HG03025 (cell line): Measurements from ENCODE around the gene ADARB1.
A peak's percentile ranks its signal among the peaks of the same experiment; 100 is the strongest.
"Not testable (repeated sequence)": the region's sequence is repeated elsewhere in the genome, so short reads cannot be mapped to it uniquely, and the experiment has no call there.

ENCODE experiments used
- ATAC-seq: cut with Tn5 transposase; IDR thresholded peaks from one replicate; pipeline ENCODE4 v1.9.1; 2021; ENCODE audit warnings: mild to moderate bottlenecking, moderate library complexity; ENCODE audit not compliant: unreplicated experiment, low FRiP score

The ADARB1 gene, protein sequence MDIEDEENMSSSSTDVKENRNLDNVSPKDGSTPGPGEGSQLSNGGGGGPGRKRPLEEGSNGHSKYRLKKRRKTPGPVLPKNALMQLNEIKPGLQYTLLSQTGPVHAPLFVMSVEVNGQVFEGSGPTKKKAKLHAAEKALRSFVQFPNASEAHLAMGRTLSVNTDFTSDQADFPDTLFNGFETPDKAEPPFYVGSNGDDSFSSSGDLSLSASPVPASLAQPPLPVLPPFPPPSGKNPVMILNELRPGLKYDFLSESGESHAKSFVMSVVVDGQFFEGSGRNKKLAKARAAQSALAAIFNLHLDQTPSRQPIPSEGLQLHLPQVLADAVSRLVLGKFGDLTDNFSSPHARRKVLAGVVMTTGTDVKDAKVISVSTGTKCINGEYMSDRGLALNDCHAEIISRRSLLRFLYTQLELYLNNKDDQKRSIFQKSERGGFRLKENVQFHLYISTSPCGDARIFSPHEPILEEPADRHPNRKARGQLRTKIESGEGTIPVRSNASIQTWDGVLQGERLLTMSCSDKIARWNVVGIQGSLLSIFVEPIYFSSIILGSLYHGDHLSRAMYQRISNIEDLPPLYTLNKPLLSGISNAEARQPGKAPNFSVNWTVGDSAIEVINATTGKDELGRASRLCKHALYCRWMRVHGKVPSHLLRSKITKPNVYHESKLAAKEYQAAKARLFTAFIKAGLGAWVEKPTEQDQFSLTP

DNA sequence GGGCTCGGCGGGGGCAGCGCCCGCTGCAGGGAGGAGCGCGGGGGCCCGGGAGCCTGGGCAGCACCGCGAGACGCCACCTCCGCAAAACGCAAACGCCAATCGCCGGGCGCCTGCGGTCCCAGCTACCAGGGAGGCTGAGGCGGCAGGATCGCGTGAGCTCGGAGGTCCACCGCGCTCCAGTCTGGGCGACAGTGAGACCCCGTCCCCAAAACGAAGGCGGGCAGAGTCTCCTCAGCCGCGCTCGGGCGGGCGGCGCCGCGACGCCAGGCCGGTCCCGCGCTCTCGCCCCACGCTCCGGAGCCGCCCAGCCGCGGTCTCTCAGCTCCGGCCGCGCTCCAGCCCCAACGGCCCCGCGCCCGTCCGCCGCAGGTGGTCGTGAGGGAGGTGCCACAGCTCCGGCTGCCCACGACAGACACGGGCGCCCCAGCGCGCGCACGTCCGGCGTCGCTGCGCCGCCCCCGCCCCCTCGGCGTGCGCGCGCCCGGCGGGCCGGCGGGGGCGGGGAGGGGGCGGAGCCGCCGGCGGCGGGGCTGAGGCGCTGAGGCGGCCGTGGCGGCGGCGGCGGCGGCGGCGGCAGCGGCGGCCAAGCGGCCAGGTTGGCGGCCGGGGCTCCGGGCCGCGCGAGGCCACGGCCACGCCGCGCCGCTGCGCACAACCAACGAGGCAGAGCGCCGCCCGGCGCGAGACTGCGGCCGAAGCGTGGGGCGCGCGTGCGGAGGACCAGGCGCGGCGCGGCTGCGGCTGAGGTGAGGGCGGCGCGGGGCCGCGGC, at the start of gene ADARB1:
ADARB1 (plus strand) TSS at position 533 of the 770 bp plus-strand sequence. CDS start 97,077 bp downstream, outside the sequence.
- ATAC-seq: peak; percentile 52

DNA sequence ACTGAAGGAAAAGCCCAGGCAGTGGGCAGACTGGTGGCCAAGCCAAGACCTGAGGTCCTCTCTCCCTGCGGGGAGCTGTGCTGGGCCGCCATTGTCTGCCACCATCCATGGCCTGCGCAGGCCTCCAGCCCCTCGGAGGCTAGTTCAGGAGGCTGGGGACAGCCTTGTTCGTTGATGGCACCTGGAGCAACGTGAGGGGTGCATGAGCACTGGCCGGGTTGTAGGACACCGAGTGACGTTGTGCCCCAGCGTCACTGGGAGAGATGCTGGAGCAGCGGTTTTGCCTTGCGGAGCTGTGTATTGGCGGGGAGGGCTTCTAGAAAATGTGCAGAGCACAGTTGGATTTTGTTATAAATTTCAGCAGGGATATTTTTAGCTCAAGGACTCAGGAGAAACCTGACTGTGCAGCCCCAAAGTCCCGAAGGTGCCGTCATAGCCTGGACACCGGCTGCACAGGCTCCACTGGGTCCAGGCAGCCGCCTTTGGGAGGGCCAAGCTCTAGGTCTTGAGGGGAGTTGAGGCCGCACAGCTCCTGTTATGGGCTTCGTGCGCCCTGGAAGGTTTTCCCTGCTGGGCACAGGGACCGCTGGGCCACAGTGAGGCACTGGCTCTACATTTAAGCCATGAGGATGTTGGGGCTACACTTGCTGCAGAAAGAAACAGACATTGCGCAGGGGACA, 48.2 kb upstream of the ADARB1 start:
- ATAC-seq: no peak

DNA sequence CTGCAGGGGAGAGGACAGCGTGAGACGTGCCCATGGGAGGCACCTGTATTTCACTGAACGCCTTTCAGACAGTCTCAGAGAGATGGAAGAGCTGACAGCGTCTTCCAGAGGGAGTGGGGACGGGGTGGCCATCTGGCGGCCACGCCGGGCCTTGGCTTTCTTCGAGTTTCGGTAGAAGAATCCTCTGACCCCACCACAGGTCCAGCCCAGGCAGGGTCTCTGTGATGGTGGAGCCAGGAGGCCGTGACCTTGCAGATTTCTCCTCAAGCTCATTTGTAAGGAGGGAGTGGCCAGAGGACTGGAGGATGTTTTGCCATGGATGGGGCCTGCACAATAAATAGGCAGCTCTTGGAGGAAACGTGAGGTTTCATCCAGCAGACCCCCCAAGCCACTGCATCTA, 47.6 kb upstream of the ADARB1 start:
- ATAC-seq: no peak

DNA sequence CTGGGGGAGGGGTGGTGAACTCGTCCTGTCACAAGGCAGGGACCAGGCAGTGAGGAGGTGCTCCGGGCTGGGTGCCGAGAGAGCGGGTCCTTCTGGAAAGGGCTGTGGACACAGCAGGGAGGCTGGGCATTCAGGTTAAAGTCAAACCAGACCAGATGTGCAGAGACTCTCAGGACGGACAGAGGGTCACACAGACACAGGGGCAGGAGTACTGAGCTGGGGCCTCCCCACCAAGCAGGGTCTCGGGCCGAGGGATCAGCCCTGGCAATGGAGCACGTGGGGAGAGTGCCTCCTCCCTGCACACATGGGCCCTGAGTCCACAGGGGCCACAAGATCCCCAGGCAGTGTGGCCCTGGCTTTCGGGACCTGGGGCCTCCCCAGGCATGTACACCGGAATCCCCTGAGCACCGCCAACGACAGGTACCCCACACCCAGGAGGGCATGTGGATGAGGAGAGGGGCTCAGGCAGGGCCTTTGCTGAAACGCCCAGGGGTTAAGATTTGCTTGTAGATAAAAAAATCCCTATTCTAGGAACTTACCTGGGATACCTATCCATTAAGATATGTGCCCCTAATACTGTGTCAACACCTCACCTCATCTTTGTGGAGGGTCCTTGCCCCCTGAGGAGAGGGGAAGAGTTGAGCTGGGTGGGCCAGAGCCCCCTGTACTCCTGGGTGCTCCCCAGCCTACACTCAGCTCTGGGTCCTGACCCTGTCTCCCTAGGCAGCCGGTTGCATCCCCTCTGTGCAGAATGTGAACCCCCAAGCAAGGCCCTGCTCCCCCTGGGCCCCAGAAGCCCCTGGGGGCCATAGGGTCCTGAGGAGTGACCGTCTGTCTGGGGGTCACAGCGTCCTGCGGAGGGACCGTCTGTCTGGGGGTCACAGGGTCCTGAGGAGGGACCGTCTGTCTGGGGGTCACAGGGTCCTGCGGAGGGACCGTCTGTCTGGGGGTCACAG, 46.9 kb upstream of the ADARB1 start:
- no peak for ATAC-seq

DNA sequence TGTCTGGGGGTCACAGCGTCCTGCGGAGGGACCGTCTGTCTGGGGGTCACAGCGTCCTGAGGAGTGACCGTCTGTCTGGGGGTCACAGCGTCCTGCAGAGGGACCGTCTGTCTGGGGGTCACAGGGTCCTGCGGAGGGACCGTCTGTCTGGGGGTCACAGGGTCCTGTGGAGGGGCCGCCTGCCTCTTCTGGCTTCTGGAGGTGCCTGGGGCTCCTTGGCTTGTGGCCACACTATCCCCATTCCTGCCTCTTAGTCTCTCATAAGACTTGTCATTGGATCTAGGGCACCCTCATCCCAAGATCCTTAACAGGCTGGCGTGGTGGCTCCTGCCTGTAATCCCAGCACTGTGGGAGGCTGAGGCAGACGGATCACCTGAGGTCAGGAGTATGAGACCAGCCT, 45.7 kb upstream of the ADARB1 start:
- not testable (repeated sequence) for ATAC-seq

DNA sequence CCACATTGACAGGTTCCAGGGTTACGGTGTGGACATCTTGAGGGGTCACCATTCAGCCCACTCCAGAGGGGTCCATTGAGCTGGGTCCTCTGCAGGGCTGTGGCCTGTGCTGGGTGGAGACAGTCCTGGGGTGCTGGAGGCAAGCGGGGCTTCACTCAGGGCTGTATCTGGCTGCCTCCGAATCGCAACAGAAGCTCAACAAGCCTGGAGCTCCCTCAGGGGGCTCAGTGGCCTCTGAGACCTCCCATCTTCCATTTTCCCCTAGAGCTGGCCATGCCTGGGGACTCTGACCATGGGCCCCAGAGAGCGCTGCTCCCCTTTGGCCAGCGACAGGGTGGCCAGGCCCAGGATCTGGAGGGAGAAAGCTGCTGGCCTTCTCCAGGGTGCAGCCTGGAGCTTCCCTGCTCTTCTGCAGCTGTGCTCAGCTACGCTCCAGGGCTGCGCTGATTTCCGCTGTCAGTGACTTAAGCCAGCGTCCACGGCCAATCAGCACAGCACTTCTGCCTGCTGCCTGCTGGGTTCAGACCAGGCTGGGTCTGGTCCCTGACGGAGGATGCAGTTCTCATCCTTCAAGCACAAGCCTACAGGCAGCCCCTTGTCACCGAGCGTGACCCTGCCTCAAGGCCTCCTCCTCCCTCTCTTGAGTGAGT, 45.0 kb upstream of the ADARB1 start:
- no peak for ATAC-seq

DNA sequence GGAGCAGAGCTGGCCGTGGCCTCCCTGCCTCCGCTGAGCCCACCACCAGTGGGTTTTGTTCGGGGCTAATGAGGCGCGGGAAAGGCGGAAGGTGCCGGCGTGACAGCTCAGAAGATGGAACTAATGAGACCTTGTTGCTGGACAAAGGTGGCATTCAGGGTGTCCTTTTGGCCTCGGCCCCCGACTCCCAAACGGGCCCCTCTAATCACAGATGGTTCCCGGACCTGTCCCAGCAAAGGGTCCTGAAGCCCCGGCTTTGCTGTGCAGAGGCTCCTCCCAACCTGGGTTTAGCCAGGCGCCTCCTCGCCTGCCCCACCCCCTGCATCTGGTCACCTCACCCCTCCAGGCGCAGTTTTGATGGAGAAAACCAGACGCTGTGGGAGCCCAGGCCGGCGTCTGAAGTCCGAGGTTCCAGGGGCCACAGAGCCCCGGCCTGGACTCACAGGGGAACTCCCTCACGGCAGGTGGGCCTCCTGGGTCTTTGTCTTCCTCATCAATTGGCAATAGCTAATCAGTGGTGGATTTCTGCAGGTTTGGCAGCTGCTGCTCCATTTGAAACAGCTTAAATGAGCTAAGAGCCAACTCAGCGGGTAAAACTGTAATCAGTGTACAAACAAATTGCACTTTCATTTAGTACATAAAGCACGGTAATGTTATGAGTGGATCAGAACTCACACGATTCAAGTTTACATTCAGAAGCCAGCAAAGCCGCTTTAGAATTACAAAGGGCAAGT, 44.3 kb upstream of the ADARB1 start:
- no peak for ATAC-seq

DNA sequence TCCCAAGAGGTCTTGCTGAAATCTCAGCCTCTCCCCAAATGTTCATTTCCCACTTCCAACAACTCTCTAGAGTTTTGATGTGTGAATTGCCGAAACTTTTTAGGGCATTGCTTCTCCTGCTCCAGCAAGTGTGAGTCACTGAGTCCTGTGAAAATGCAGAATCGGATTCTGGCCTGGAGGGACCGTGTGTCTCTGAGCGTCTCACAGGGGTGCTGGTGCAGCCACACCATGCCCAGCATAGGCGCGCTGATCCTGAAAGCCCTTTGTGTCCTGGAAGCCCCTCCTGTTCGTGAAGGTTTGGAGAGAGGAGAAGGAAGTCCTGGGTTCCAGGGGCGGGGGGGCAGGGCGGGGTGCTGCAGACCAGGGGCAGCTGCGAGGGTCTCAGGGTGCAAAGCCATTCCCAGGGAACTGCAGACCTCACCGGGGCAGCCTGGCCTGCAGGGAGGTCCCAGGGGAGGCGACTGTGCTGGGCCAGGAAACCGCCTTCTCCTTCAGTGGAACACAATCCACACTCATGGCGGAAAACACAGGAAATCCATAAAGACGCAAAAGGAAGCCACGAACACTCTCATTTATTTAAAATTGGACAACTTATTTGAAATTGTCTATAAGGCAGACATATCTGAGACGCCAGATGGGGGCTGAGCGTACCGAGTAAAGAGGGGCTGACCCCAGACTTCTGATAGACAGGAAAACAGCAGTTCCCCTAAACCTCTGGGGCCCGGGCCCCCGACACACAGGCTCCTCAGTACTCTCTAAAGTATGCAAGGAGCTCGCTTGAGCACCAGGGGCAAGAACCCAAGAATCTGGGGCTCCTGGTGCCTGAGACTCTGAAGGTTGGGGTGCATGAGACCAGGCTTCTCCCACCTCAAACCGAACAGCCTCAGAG, 43.5 kb upstream of the ADARB1 start:
- ATAC-seq: no peak

DNA sequence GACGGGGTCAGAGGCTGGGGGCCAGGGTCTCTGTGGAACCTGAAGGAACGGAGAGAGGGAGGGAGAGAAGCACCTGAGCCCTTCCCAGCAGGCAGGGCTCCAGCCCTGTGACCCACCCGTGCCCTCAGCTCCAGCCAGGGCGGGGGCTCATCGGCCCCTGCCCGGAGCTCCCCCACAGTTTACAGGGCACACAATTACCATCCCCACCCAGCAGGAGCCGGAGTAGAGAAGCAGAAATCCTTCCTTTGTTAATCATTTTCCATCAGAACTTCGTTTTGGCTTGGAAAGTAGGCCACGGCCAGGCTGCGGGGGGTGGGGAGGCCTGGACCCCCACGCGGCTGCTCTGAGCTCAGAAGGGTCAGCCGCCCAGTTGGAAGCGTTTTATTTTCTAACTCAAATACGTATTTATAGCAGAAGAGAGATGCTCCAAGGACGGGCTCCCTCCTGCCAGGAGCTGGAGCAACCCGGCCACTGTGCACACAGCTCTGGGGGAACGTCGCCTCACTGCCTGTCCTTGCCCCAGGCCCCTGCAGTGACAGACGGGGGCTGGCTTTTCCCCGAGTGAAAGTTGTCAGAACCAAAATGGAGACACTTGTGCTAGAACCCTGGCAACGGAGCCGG, 42.7 kb upstream of the ADARB1 start:
- no peak for ATAC-seq

DNA sequence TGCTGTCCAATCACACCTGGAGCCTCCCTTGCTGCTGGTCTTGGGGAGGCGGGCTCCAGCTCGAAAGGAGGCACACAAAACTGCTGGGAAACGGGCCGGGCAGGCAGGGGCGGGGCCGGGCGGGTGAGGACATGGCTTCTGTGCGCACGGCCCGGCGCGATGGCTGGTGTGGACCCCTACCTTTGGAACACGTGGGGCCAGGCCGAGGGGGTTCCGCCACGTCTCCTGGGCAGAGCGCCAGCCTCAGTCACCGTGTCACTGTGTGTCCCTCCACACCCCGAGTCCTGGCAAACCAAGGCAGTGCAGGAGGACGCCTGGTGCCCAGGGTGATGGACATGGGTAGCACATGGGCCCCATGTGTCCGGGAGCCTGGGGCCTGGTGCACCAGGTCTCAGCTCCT, 42.0 kb upstream of the ADARB1 start:
- no peak for ATAC-seq

DNA sequence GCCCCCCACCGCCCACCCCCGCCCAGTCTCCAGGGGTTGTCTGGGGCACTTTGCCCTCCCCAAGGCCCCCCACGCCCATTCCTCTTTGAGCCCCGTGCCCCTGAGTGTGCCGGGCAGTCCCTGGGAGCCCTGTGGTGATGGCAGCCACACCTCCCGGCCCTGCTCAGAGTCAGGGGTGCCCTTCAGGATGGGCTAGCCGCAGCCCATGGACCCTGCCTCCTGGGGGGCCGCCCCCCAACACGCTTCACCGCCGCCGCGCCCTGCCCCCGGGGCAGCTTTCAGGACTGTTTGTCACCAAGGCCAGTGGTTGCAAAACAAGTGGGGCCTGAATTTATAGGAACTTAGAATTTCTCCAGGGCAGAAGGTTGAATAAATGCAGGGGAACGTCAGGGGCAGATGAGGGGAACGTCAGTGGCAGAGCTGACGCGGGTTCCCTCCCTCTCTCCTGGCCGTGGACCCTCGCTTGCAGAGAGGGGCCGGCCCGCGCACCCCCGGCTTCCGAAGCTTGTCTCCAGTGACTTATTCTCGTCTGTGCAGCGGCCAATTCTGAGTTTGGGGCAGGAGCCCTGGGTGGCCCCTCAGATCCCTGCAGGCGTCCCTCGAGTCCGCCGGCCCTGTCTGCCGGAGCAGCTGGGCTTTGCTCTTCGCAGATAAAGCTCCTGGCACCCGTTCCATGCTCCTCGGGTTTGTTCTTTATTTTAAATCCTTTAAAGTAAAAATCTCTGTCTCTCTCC, 41.2 kb upstream of the ADARB1 start:
- no peak for ATAC-seq

DNA sequence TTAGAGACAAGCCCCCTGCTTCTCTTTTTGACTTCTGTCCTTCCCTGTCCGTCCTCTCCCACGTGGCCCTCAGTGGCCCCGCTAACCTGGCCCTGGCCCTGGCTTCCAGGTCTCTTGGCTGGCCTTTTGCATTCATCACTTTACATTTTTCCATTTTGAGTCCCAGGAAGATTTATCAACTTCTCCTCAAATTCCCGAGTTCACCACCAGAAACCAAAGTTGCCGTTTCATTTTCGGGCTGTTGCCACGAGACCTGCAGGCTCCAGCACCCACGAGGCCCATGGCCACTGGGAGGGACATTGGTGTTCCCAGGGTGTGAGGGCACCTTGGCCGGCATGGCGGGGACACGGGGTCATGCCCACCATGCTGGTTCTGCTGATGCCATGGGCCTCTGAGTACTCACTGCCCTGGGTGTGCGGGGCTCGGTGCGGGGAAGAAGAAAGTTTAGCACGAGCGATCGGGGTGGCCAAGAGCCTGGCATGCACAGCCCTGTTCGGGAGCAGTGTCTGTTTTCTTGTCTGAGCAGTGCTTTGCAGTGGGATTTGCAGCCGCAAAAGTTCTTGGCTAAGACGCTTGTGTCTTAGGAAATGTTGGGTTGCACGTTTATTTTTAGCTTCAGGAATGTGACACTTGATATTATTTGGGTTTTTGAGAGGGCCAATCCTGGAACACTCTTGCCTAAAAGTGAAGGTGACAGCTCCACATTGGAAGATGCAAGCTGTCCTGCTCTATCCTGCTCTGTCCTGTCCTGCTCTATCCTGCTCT, 40.4 kb upstream of the ADARB1 start:
- ATAC-seq: no peak

DNA sequence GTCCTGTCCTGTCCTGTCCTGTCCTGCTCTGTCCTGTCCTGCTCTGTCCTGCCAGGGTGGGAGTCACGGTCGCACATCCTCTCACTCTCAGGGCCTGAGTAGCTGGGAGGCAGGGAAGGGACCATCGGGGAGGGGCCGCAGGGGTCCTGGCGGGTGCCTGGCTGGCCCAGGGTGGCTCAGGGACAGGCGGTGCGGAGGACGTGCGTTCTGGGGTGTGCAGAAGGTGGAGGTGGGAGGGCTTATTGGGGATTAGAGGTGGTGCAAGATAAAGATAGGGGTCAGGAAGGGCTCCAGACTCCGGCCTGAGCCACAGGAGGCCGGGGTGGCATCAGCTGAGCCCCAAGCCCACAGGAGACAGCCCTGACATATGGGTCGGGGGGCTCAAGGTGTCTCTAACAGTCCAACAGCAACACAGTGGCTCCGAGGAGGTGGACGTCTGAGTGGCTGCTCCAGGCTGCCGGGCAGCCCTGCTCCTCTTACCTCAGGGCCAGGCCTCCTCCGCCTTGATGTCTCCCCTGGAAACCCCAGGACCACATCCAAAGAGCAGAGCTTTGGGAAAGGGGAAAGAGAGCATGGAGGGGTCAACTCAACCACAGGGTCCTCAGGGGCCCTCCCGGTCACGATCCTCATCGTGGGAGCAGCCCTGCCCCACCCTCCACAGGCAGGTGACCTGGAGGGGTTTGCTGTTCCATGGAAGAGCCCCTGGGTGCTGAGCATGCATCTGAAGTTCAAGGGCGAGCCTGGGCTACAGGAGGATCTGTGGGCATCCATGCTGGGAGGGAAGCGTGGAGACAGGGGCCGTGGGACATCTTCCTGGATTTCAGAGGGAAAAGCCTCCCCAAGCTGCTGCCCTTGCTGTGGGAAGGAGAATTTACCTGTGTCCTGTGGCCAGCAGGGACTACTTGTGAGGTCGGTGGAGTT, 39.6 kb upstream of the ADARB1 start:
- no peak for ATAC-seq

DNA sequence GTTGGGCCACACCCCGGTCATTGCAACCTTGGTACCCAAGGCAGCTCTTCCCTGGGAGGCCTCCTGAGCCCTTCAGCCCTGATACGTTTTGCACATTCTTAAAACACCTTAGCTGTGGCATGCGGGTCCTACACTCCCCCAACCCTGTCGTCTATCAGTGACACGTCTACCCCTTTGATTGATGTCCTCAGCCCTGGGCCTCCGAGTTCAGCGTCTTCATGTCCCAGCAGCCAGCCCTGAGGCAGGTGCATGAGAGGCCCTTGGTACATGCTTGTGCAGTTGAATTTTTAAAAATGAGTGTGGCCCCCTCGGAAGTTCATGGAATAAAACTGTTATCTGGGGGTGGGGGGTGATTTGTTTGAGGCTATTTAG, 38.9 kb upstream of the ADARB1 start:
- no peak for ATAC-seq

DNA sequence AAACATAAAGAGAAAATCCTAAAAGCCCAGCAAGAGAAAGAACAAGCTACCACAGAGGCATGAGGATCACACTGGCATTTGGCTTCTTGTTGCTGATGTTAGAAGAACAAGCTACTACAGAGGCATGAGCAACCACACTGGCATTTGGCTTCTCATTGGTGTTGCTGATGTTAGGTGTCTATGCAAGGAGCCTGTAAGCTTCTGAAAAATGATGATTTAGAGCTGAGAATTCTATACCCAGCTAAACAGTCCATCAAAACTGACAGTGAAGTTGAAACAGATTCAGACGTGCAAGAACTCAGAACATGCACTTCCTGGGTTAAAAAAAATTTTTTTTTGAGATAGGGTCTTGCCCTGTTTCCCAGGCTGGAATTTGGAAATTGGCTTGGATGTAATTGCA, 37.8 kb upstream of the ADARB1 start:
- ATAC-seq: no peak
